Measurements from ENCODE around the gene SAMD3.
"Not testable (repeated sequence)": the region's sequence is repeated elsewhere in the genome, so short reads cannot be mapped to it uniquely, and the experiment has no call there.

Gene SAMD3, protein sequence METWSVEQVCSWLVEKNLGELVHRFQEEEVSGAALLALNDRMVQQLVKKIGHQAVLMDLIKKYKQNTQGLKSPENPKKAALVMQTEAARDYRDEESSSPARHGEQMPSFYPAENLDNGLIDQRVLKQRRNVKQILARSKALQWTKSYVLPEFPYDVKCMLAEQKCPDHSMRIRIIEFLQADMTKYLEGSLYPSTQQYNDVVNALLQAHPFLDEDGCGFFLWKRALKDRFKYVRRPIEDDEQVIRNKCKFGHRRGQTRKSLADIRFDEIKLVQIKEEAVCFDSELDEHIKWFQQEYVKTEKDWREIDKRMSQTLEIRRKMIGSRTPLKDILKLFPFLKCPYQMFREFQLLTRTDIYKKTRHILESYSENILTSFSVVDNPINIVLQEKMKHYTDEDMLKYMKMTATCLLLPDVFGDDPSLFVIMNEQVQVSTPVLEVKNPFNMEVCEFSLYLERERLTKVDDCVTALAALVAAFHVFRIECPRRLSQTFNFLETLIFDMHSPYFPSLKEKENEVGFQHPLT

GRCh38 chr6:130222775-130223174 is at the start of gene SAMD3:
TSS of gene SAMD3 (minus strand) at chr6:130222951. CDS start at chr6:130215273, 7,678 bp downstream.
- DNase-seq = no peak

- DNase-seq = no peak
These were observed 47.4 kb upstream of the SAMD3 start for GRCh38 chr6:130269969-130270635.

- DNase-seq = not testable (repeated sequence)
These were observed 42.8 kb upstream of the SAMD3 start for GRCh38 chr6:130265553-130265952.

DNA sequence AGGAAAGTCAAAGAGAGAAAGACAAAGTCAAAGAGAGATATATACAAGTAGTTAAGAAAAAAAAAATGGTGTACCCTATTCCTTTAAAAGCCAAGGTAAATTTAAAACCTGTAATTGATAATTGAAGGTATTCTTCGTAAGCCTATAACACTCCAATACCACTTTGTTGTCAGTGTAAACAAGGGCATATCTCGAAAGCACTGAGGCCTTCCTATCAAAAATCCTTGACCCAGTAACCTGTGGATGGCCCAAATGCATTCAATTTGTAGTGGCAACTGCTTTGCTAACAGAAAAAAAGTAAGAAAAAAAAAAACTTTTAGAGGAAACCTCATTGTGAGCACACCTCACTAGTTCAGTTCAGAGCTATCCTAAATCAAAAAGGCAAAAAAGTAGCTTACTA is 39.3 kb upstream of the SAMD3 start:
- DNase-seq = no peak

GRCh38 chr6:130261558-130261957 is 38.8 kb upstream of the SAMD3 start:
- DNase-seq = not testable (repeated sequence)

- not testable (repeated sequence) for DNase-seq
These were observed 38.0 kb upstream of the SAMD3 start for GRCh38 chr6:130260614-130261241.

DNA sequence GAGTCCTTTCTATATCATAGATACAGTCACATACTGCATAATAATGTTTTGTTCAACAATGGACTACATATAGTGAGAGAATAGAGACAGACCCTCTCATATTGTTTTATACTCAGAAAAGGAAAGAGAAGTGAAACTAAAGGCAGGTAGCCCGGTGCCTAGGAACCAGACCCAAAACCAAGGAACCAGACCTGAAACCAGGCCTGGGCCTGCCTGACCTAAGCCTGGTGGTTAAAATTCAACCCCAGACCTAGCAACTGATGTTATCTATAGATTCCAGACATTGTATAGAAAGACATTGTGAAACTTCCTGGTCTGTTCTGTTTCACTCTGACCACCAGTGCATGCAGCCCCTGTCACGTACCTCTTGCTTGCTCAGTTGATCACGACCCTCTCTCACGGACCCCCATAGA is 37.3 kb upstream of the SAMD3 start:
- not testable (repeated sequence) for DNase-seq

- DNase-seq = no peak
These were observed 36.8 kb upstream of the SAMD3 start for GRCh38 chr6:130259557-130259956.

- DNase-seq = no peak
These were observed 36.4 kb upstream of the SAMD3 start for GRCh38 chr6:130259140-130259539.

DNA sequence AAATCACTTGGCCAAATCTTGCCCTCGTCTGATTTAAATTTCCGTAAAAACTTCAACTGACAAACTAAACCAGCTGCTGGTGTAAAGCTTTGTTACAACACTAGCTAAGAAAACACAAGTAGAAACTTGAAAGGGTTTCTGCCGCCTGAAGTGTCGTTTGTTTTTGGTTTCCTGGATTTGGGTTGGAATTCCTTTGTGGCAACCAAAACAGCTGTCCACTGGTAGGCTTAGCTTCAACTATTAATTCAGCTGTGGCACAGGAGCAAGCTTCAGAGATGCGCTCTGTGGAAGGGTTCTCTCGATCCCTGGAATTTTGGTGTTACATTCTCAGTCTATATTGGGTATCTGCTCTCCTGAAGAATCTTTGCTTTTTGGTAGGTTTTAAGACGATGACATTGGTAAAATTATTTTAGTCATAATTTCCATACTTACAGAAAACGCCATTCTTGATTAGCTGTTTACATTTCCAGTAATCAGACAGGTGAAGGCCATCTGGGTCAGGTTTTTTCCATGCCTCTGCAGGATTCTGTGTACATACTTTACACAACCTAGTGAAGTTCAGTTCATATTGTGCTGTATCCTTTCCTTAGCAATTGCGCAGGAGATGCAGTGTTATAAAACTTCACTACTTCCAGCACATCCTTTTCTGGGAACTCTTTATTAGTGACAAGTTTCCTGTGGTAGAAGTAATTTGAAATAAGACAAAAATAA is 29.9 kb upstream of the SAMD3 start:
- DNase-seq = no peak

- DNase-seq = no peak
These were observed 22.5 kb upstream of the SAMD3 start for GRCh38 chr6:130245267-130245666.

DNA sequence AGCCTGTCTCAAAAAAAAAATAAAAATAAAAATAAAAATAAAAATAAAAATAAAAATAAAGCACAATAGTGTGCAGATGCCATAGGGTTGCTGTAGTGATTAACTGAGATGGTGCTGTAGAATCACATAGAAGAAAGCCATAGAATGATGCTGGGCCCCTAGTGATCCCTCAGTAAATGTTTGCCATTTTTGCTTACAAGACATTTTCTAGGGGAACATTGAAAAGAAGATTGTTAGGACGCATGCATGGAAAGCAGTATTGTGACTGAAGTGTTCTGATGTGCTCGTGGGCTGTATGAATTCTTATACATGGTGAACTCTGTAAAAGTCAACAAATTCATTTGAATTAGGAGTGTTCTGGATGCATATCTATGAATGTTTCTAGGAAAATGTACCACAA is 22.0 kb upstream of the SAMD3 start:
- DNase-seq = no peak

DNA sequence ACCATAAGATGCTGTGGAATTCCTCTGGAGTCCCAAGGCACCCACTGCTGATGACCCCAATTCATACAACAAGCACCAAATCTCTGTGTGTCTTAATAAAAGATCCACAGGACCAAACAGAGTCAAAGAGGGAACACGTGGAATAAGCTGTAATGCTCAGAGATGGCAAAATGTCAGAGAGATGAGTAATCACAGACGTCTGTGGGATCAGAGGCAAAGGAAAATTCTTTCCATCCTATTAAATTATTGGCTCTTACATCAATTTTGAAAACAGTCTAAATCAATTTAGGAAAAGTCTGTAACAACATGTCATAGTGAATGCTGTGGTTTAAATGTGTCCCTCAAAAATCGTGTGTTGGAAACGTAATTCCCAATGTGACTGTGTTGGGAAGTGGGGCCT is 17.5 kb upstream of the SAMD3 start:
- no peak for DNase-seq

DNA sequence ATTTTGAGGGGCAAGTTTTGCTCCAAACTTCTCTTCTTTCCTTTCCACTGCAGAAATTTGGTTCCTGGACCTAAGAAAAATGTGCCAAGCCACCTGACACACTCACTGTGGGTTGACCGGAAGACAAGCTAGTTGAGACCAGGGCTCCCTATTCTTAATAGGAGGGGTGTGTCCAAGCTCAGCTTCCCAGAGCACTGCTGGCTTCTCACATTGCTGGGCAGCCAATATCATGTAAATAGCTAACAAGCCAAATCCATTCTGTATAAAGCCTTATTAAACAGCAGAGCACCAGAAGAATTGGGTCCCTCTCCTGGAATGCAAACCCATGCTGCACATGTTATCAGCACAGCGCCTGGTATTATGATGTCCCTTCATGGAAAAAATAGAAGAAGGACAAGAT is 17.0 kb upstream of the SAMD3 start:
- DNase-seq = no peak

GRCh38 chr6:130233330-130233729 is 10.6 kb upstream of the SAMD3 start:
- DNase-seq = no peak

GRCh38 chr6:130230531-130230930 is 7.8 kb upstream of the SAMD3 start:
- DNase-seq = not testable (repeated sequence)

GRCh38 chr6:130229645-130230044 is 6.9 kb upstream of the SAMD3 start:
- DNase-seq = peak in 1 of 2 donors; percentile 76

DNA sequence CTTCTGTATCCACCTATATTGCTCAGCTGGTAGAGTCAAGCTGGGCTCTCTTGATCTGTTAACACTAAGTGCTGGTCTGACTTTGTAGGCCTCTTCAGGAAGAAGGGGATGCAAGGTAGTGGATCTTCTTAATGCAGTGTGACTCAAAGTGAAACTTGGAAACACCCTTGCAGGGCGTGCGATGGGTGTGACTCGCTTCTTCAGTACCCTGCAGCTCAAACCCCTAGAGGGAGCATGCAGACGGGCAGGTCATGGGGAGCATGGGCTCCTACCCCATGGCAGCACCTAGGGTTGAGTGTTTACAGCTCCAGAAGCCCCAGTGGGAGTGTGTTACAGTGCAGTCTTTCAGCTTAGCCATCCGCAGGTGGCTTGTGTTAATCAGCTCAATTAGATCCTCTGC is 757 bp upstream of the SAMD3 start:
- no peak for DNase-seq

DNA sequence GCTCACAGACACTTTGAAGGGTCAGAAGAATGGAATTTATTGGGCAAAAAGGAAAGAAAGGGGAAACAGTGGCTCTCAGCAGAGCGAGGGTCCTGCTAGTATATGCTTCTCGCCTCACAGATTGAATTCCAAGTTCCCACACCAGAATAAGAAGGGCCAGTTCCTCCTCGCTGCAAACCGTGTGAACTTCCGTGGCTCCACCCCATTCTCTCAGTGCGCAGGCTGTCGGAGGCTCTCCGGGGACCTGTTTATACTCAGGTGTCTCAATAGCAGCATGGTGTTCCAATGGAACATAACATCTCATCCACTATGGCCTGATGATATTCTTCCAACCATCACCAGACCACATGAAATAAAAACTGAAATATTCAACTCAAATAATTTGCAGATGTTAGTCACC is 4.6 kb downstream of the SAMD3 start:
- no peak for DNase-seq

DNA sequence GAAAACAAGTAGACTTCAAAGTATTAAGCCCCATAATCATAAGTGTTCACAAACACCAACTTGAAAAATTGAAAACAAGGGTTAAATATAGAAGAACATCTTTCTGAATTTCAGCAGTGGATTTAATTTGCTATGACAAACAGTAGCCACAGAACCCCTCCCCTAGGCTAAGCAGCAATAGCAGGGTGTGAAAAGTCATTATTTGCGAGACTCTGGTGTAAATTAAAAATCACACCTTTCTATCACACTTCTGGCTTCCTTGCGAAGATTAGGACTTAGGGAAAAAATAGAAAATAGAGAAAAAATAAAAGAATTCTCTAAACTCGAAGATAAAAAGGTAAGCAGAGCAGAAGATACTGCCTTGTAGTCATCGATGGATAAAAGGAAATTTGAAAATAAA is 6.1 kb downstream of the SAMD3 start:
- DNase-seq = no peak

GRCh38 chr6:130215526-130215925 is 7.2 kb downstream of the SAMD3 start:
- DNase-seq = peak in 1 of 2 donors; percentile 50

GRCh38 chr6:130212215-130212874 is 10.4 kb downstream of the SAMD3 start:
- DNase-seq = peak in 1 of 2 donors; percentile 19

Measured in bone marrow (tissue), 2 donors.